Osteoblast (primary cell): Measurements from ENCODE around the gene NENF. TPM values are rescaled to one million over a fixed set of nuclear protein-coding genes. Genes with fewer than 3 reads are reported as not detected.

Experiments used
- DNase-seq: peaks from one replicate; pipeline ENCODE4 v3.0.0; 2011; ENCODE audit warnings: low spot score, mixed read lengths; ENCODE audit not compliant: insufficient read length; ENCODE audit errors: missing footprints
- H2AFZ ChIP-seq: 2 replicates; pipeline ENCODE4 v1.6.0; 2011; ENCODE audit warnings: mild to moderate bottlenecking, low read length
- H3K27ac ChIP-seq: 2 replicates; pipeline ENCODE4 v1.5.1; 2011; ENCODE audit warnings: mild to moderate bottlenecking, low read depth, low read length, moderate library complexity
- H3K27me3 ChIP-seq: 2 replicates; pipeline ENCODE4 v1.6.0; 2012; ENCODE audit warnings: mild to moderate bottlenecking, control low read depth, inconsistent platforms, low read length, moderate library complexity; ENCODE audit not compliant: insufficient read depth
- H3K36me3 ChIP-seq: 2 replicates; pipeline ENCODE4 v1.5.1; 2011; ENCODE audit warnings: mild to moderate bottlenecking, low read length, control low read depth, moderate library complexity; ENCODE audit not compliant: insufficient read depth
- H3K4me1 ChIP-seq: 2 replicates; pipeline ENCODE4 v1.5.1; 2011; ENCODE audit warnings: mild to moderate bottlenecking, low read length, control low read depth, moderate library complexity; ENCODE audit not compliant: insufficient read depth
- H3K4me2 ChIP-seq: 2 replicates; pipeline ENCODE4 v1.6.0; 2011; ENCODE audit warnings: mild to moderate bottlenecking, low read length; ENCODE audit not compliant: insufficient read depth
- H3K4me3 ChIP-seq: fragments of 200-600 bp; sonication (generic); 3 replicates; pipeline ENCODE4 v1.5.1; 2012; ENCODE audit warnings: mild to moderate bottlenecking, low read length, inconsistent platforms; ENCODE audit not compliant: insufficient read depth
- H3K79me2 ChIP-seq: 2 replicates; pipeline ENCODE4 v1.6.0; 2012; ENCODE audit warnings: mild to moderate bottlenecking, low read length, control low read depth, inconsistent platforms; ENCODE audit not compliant: insufficient read depth
- H3K9me3 ChIP-seq: 2 replicates; pipeline ENCODE4 v1.5.1; 2011; ENCODE audit warnings: low read depth, low read length, control low read depth
- H4K20me1 ChIP-seq: 2 replicates; pipeline ENCODE4 v1.6.0; 2012; ENCODE audit warnings: mild to moderate bottlenecking, low read length, control low read depth; ENCODE audit not compliant: insufficient read depth
- total RNA-seq: library from RNA; depleted of rRNA; stranded (reverse); fragments of >200 nt; gene quantifications from 2 replicates; pipeline ENCODE4 v1.2.3, GENCODE V29; 2012
- TF ChIP-seq, protein P1 (sequence below): IDR thresholded peaks from 2 replicates; pipeline ENCODE4 v1.5.1; 2011; ENCODE audit warnings: mild to moderate bottlenecking, low read depth, low read length, moderate library complexity; ENCODE audit errors: extremely low read depth

Gene NENF
- total RNA-seq, 1 donor, result 33.7 TPM

DNA sequence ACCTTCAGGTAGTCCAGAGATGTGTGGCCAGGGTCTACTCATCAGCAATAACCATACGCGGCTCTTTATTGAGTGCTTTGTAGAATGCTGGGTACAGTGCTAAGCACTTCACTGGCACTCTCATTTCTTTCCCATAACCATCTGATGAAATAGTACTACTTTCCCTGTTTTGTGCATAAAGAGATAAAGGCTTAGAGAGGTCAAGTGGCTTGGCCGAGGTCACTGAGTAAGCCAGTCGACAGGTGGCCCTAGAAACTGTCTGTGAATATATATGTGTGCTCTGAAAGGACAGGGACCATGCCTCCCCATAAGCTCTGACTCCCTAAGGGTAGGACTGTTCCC lies 52.8 kb downstream of the NENF start:
- H2AFZ ChIP-seq, result no peak overlapping the region
- no peaks in the 10 kb centered on the region for H3K9me3 ChIP-seq
- H3K4me3 ChIP-seq, result no peak overlapping the region
- peaks cover 40% of the 10 kb centered on the region for H3K4me1 ChIP-seq
- TF ChIP-seq, protein P1, sequence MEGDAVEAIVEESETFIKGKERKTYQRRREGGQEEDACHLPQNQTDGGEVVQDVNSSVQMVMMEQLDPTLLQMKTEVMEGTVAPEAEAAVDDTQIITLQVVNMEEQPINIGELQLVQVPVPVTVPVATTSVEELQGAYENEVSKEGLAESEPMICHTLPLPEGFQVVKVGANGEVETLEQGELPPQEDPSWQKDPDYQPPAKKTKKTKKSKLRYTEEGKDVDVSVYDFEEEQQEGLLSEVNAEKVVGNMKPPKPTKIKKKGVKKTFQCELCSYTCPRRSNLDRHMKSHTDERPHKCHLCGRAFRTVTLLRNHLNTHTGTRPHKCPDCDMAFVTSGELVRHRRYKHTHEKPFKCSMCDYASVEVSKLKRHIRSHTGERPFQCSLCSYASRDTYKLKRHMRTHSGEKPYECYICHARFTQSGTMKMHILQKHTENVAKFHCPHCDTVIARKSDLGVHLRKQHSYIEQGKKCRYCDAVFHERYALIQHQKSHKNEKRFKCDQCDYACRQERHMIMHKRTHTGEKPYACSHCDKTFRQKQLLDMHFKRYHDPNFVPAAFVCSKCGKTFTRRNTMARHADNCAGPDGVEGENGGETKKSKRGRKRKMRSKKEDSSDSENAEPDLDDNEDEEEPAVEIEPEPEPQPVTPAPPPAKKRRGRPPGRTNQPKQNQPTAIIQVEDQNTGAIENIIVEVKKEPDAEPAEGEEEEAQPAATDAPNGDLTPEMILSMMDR, result no peak
- H4K20me1 ChIP-seq, result no peaks in the 10 kb centered on the region
- no peak for DNase-seq
- H3K4me2 ChIP-seq, result peak overlapping the region; percentile 37
- no peaks in the 10 kb centered on the region for H3K79me2 ChIP-seq
- H3K36me3 ChIP-seq, result no peaks in the 10 kb centered on the region
- peaks cover 3% of the 10 kb centered on the region for H3K27me3 ChIP-seq
- H3K27ac ChIP-seq, result peak overlapping the region; percentile 75

- no peaks in the 10 kb centered on the region for H3K36me3 ChIP-seq
- H3K79me2 ChIP-seq, result no peaks in the 10 kb centered on the region
- TF ChIP-seq, protein P1, result no peak
- peak; percentile 80 for DNase-seq
- H4K20me1 ChIP-seq, result no peaks in the 10 kb centered on the region
- H3K9me3 ChIP-seq, result no peaks in the 10 kb centered on the region
- no peaks in the 10 kb centered on the region for H3K27me3 ChIP-seq
- H2AFZ ChIP-seq, result no peak overlapping the region
- H3K4me1 ChIP-seq, result peaks cover 40% of the 10 kb centered on the region
- peak overlapping the region; percentile 37 for H3K4me2 ChIP-seq
- H3K27ac ChIP-seq, result peak overlapping the region; percentile 75
- H3K4me3 ChIP-seq, result no peak overlapping the region
These were observed 53.3 kb downstream of the NENF start for GRCh38 chr1:212485913-212486618.

DNA sequence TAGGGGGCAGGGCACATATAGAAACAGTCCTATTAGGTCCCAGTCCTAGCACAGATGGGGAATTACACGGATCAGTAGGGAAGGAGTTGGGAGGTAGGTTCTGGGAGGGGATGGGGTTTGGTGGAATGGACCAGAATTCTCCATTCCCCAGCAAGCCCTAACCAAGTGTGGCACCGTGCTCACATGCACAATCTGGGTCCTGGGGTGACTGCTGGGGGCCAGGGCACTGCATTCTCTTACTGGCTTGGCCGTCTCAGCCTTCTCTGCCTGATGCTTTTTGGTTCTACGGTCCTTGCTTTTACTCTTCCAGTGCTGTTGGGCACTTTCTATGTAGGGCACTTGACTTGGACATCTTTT lies 53.9 kb downstream of the NENF start:
- no peaks in the 10 kb centered on the region for H4K20me1 ChIP-seq
- H3K9me3 ChIP-seq, result no peaks in the 10 kb centered on the region
- H3K4me3 ChIP-seq, result no peak overlapping the region
- no peak for DNase-seq
- peak overlapping the region; percentile 75 for H3K27ac ChIP-seq
- TF ChIP-seq, protein P1, result no peak
- no peaks in the 10 kb centered on the region for H3K36me3 ChIP-seq
- peaks cover 40% of the 10 kb centered on the region for H3K4me1 ChIP-seq
- H3K79me2 ChIP-seq, result no peaks in the 10 kb centered on the region
- peak overlapping the region; percentile 37 for H3K4me2 ChIP-seq
- no peaks in the 10 kb centered on the region for H3K27me3 ChIP-seq
- no peak overlapping the region for H2AFZ ChIP-seq

GRCh38 chr1:212487286-212487685 lies 54.6 kb downstream of the NENF start:
- peaks cover 33% of the 10 kb centered on the region for H3K4me1 ChIP-seq
- H3K36me3 ChIP-seq, result no peaks in the 10 kb centered on the region
- TF ChIP-seq, protein P1, result no peak
- H3K27me3 ChIP-seq, result no peaks in the 10 kb centered on the region
- H3K27ac ChIP-seq, result no peak overlapping the region
- no peak overlapping the region for H3K4me2 ChIP-seq
- H3K9me3 ChIP-seq, result no peaks in the 10 kb centered on the region
- H2AFZ ChIP-seq, result no peak overlapping the region
- H4K20me1 ChIP-seq, result no peaks in the 10 kb centered on the region
- H3K79me2 ChIP-seq, result no peaks in the 10 kb centered on the region
- no peak for DNase-seq
- H3K4me3 ChIP-seq, result no peak overlapping the region
